Measurements from ENCODE around the gene APP.

The APP gene

DNA sequence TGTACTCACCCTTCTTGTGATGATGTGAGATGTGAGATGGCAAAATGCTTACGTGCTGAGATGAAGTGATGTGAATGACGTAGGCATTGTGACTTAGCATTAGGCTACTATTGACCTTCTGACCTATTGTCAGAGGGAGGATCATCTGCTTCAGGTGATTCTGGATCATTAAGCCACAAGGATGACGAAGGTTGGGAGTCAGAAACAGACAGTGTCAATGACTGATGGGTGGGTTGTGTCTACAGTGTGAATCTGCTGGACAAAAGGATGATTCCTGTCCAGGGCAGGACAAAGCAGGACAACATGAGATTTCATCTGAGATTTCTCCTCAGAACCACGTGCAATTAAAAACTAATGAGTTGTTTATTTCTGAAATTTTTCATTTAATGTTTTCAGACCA lies 306.8 kb downstream of the APP start:
- no peak for DNase-seq (ENCODE audit: low read depth)

DNA sequence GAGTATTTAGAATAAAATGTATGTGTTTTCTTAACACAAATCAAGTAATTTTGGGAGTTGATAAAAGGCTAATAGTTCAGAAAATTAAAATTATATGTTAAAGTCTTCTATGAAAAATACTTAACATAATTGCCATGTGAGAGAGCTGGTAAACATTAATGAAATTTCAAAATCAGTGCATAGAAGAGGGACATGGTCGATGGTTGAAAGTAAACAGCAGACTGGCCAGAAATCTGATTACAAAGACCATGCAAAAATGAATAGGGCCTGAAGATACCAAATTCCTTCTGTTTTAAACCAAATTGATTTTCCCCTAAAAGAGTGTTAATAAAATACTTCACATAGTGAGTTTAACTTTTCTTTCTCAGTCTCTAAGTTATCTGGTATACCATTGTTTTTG lies 307.5 kb downstream of the APP start:
- DNase-seq (ENCODE audit: low read depth): no peak

DNA sequence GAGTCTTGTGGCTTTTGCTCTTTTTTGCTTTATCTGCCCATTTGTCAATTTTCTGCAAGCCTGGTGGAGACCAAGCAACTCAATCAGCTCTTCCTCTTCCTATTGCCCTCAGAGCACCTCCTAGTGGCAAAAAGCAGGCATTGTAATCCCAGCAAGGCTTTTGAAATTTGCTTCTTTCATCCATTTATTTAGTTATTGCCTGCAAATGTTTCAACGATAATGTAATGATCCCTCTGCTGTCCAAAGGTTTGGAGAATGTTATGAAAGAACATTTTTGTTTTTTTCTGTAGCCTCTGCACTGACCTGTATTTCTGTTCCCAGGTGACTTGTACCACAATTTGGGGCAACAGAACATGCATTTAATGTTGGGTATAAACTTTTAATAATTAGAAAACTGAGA lies 308.0 kb downstream of the APP start:
- no peak for DNase-seq (ENCODE audit: low read depth)

- no peak for DNase-seq (ENCODE audit: low read depth)
Measured at GRCh38 chr21:25862112-25862511, 308.5 kb downstream of the APP start.

- DNase-seq (ENCODE audit: low read depth): peak; percentile 23
Measured at GRCh38 chr21:25859235-25859929, 311.2 kb downstream of the APP start.

GRCh38 chr21:25858325-25858724 lies 312.2 kb downstream of the APP start:
- DNase-seq (ENCODE audit: low read depth): no peak

- DNase-seq (ENCODE audit: low read depth): no peak
Measured at GRCh38 chr21:25857308-25858074, 313.1 kb downstream of the APP start.

DNA sequence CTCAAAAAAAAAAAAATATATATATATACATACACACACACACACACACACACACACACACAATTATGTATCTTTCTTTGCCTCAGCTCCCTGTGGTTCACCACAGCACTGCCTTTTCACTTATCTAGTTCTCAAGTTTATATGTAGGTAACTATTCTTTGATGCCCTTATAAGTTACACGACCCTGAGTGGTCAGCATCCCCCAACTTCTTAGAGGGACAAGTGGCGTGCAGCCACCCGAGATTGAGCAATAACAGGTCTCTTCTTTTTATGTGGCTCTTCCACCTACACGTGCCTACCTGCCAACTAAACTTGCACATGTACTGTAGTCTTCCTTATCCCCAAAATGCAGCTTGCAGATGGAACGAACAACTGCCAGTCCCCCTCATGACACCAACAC lies 315.0 kb downstream of the APP start:
- DNase-seq (ENCODE audit: low read depth): no peak

GRCh38 chr21:25850126-25850842 lies 320.3 kb downstream of the APP start:
- no peak for DNase-seq (ENCODE audit: low read depth)

- DNase-seq (ENCODE audit: low read depth): no peak
Measured at GRCh38 chr21:25848309-25848708, 322.3 kb downstream of the APP start.

- no peak for DNase-seq (ENCODE audit: low read depth)
Measured at GRCh38 chr21:25845729-25846256, 324.8 kb downstream of the APP start.

DNA sequence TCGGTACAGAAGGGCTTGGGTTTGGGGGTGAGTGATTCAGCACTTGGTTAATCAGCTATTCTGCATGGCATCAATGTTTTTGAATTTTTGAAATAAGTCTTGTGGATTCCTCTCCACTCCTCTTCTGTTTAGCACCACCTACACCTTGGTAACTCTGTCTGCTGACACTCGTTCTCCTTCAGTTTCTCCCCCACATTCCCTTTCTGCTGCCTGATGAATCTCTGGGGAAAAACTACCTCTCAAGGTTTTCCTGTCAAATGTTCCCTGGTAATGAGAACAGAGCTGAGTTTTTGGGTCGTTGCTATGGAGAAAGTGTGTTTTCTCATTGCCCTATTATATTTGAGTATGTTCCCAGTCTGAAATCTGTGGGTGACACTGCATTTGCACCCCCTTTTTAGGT lies 327.6 kb downstream of the APP start:
- DNase-seq (ENCODE audit: low read depth): no peak

DNA sequence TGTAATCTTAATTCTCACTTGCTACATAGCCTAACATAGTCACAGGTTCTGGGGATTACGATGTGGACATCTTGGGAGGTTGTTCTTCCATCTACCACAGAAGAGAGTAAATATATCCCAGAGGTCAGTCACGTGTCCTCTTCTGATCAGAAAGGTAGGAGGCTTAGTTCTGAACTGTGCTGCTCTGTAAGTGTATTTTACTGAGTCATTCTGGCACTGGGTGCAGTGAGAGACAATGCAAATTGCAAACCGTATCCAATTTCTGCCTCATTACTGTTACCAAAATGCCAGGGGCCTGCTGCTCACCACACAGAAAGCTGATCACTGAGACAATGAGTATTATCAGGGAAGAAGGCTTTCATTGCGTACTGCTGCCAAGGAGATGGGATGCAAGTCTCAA lies 331.8 kb downstream of the APP start:
- DNase-seq (ENCODE audit: low read depth): no peak

- DNase-seq (ENCODE audit: low read depth): no peak
Measured at GRCh38 chr21:25837533-25838265, 332.9 kb downstream of the APP start.

- DNase-seq (ENCODE audit: low read depth): no peak
Measured at GRCh38 chr21:25836396-25836795, 334.2 kb downstream of the APP start.

DNA sequence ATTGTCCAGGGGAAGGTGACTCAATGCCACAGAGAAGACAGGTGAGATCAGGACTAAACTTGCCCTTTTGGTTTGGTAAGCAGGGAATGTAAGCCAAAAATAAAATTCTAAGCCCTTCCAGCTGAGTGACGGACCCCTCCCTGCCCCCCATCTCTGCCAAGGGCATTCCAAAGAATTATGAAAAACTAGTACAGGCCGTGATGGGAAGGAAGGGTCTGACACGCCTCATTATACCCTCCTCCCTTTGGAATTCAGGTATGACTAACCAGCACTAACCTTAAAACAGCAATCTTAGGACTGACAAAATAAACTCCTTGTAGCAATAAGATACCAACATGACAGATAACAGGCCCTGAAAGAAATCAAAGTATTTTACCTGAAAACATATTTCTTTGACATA lies 336.2 kb downstream of the APP start:
- no peak for DNase-seq (ENCODE audit: low read depth)

GRCh38 chr21:25831300-25831960 lies 339.1 kb downstream of the APP start:
- DNase-seq (ENCODE audit: low read depth): no peak

Data from HS-5 (cell line).